Esophagus muscularis mucosa (tissue), 4 donors: ENCODE data around the gene STAT1. TPM values are rescaled to one million over a fixed set of nuclear protein-coding genes. Genes with fewer than 3 reads are reported as not detected.

Experiments
- DNase-seq: peaks from one replicate; pipeline ENCODE4 v3.0.0-alpha.2; 2017; ENCODE audit errors: extremely low spot score
- H3K27ac ChIP-seq, 4 donors: fragments of 200-600 bp; sonication (generic); replicated peaks in 1 of 4; 1 replicate in 3 of 4; 2 replicates in 1 of 4; pipeline ENCODE4 v1.5.1; 2016 to 2019; ENCODE audit warnings: mild to moderate bottlenecking in 1 of 4
- H3K27me3 ChIP-seq, 4 donors: fragments of 200-600 bp; sonication (generic); one replicate each; pipeline versions ENCODE4 v1.5.1 to v1.6.0; 2016 to 2019
- H3K36me3 ChIP-seq, 4 donors: fragments of 200-600 bp; sonication (generic); one replicate each; pipeline ENCODE4 v1.5.1; 2016 to 2019
- H3K4me1 ChIP-seq, 4 donors: fragments of 200-600 bp; sonication (generic); one replicate each; pipeline ENCODE4 v1.5.1; 2016 to 2019
- H3K4me3 ChIP-seq, 4 donors: fragments of 200-600 bp; sonication (generic); 1 replicate in 2 of 4; 2 replicates in 2 of 4; pipeline ENCODE4 v1.5.1; 2016 to 2019; ENCODE audit warnings: mild to moderate bottlenecking in 4 of 4, moderate library complexity in 1 of 4
- H3K9me3 ChIP-seq, 4 donors: fragments of 200-600 bp; sonication (generic); 1 replicate in 3 of 4; 2 replicates in 1 of 4; pipeline ENCODE4 v1.5.1; 2016 to 2019
- CTCF ChIP-seq, 3 experiments: fragments of 200-600 bp in 2 of 3; fragments of 450-650 bp in 1 of 3; sonication (generic) in 2 of 3; IDR thresholded peaks; one replicate each; pipeline ENCODE4 v1.5.1; 2017 to 2019; ENCODE audit warnings: antibody characterized with exemption in 3 of 3, mild to moderate bottlenecking in 2 of 3, moderate library complexity in 1 of 3
- EP300 ChIP-seq: sonication (generic); formaldehyde crosslinking; IDR thresholded peaks from one replicate; pipeline ENCODE4 v1.6.1; 2017; ENCODE audit warnings: antibody characterized with exemption
- POLR2A ChIP-seq: fragments of 450-650 bp; IDR thresholded peaks from one replicate; pipeline ENCODE4 v1.6.1; 2017; ENCODE audit warnings: antibody characterized with exemption, moderate library complexity, mild to moderate bottlenecking, low read depth
- POLR2AphosphoS5 ChIP-seq, 2 donors: sonication (generic); formaldehyde crosslinking; IDR thresholded peaks; one replicate each; pipeline ENCODE4 v1.6.1; 2017; ENCODE audit warnings: antibody characterized with exemption in 2 of 2
- WGBS: methylation state at CpG from one replicate; pipeline ENCODE4 v1.1.5; 2018; 5-methylcytosine and 5-hydroxymethylcytosine counted together
- intact Hi-C: fragments of 100-400 bp; cut with DNase I; formaldehyde crosslinking; loops from one replicate; pipeline ENCODE4 v1.15.1; 2023
- total RNA-seq, 4 donors: library from RNA; depleted of rRNA; stranded (reverse); fragments of >200 nt; gene quantifications; one replicate each; pipeline versions ENCODE4 v1.1.0 to v1.2.1, GENCODE V29; 2016

The STAT1 gene
- total RNA-seq, 4 donors from 2014 or later: 44.2 to 57.3 (median 48.6) TPM

- 94% methylated on average over 4 of the region's 4 CpGs for WGBS
- Histone ChIP-seq H3K36me3 (no peaks in the 10 kb centered on the region), H3K4me3 (no peak overlapping the region), H3K27ac (no peak overlapping the region), H3K27me3 (no peaks in the 10 kb centered on the region), H3K4me1 (no peaks in the 10 kb centered on the region), H3K9me3 (no peaks in the 10 kb centered on the region)
- TF ChIP-seq CTCF (IDR thresholded peaks at IDR 0.05) (no peak), POLR2A (no peak), EP300 (no peak), POLR2AphosphoS5 (IDR thresholded peaks at IDR 0.05) (no peak)
- DNase-seq: no peak
- intact Hi-C loops: no loop called here
Observed at GRCh38 chr2:191037351-191037750, 23.4 kb upstream of the STAT1 start.

- WGBS: 89% methylated on average over 2 of the region's 2 CpGs
Observed at GRCh38 chr2:191036363-191036762, 22.4 kb upstream of the STAT1 start.

GRCh38 chr2:191032588-191033429, 18.8 kb upstream of the STAT1 start:
- H3K4me3 ChIP-seq: no peak overlapping the region
- intact Hi-C loops: loop anchor here (5.0 kb wide), 1 partner anchor 251 kb away; no protein-coding TSS in a partner anchor
- H3K27me3 ChIP-seq: peaks cover 0 to 3% (median 0%) of the 10 kb centered on the region in 4 donors
- no peaks in the 10 kb centered on the region for H3K36me3 ChIP-seq
- no peak for TF ChIP-seq POLR2A
- no peaks in the 10 kb centered on the region for H3K9me3 ChIP-seq
- DNase-seq: no peak
- peaks cover 0 to 8% (median 4%) of the 10 kb centered on the region in 4 donors for H3K4me1 ChIP-seq
- no peak overlapping the region for H3K27ac ChIP-seq
- 78% methylated on average over 8 of the region's 8 CpGs for WGBS

More at GRCh38 chr2:191036363-191036762, 22.4 kb upstream of the STAT1 start:
- intact Hi-C loops: no loop called here
- Histone ChIP-seq H3K27ac (no peak overlapping the region), H3K36me3 (no peaks in the 10 kb centered on the region), H3K27me3 (no peaks in the 10 kb centered on the region), H3K4me1 (no peaks in the 10 kb centered on the region), H3K9me3 (no peaks in the 10 kb centered on the region), H3K4me3 (no peak overlapping the region)
- DNase-seq: no peak
- no peak for TF ChIP-seq CTCF (IDR thresholded peaks at IDR 0.05)

- intact Hi-C loops: loop anchor here (5.0 kb wide), 1 partner anchor 249 kb away; no protein-coding TSS in a partner anchor
- DNase-seq: no peak
- H3K4me1 ChIP-seq: peaks cover 0 to 8% (median 4%) of the 10 kb centered on the region in 4 donors
- H3K36me3 ChIP-seq: no peaks in the 10 kb centered on the region
- H3K27me3 ChIP-seq: peaks cover 0 to 3% (median 0%) of the 10 kb centered on the region in 4 donors
- WGBS: 94% methylated on average over 2 of the region's 2 CpGs
- H3K4me3 ChIP-seq: no peak overlapping the region
- TF ChIP-seq CTCF (IDR thresholded peaks at IDR 0.05) (no peak), POLR2A (no peak), EP300 (no peak), POLR2AphosphoS5 (IDR thresholded peaks at IDR 0.05) (no peak)
- H3K27ac ChIP-seq: no peak overlapping the region
- no peaks in the 10 kb centered on the region for H3K9me3 ChIP-seq
Observed at GRCh38 chr2:191031256-191031655, 17.3 kb upstream of the STAT1 start.

- Histone ChIP-seq H3K4me3 (peak overlapping the region in 1 of 4 donors; percentile 8), H3K4me1 (peaks cover 0 to 8% (median 4%) of the 10 kb centered on the region in 4 donors), H3K27me3 (peaks cover 0 to 3% (median 0%) of the 10 kb centered on the region in 4 donors), H3K36me3 (no peaks in the 10 kb centered on the region), H3K9me3 (no peaks in the 10 kb centered on the region), H3K27ac (no peak overlapping the region)
- TF ChIP-seq POLR2AphosphoS5 (IDR thresholded peaks at IDR 0.05): no peak
- peak; percentile 58 to 72 (median 61) for TF ChIP-seq CTCF (IDR thresholded peaks at IDR 0.05)
- intact Hi-C loops: loop anchor here (5.0 kb wide), 1 partner anchor 248 kb away; no protein-coding TSS in a partner anchor
- 40% methylated on average over 8 of the region's 8 CpGs for WGBS
- no peak for DNase-seq
Observed at GRCh38 chr2:191030521-191031154, 16.7 kb upstream of the STAT1 start.
